ENCODE results near the gene NDST1. TPM values are rescaled to one million over a fixed set of nuclear protein-coding genes. Genes with fewer than 3 reads are reported as not detected.

Gene NDST1
- total and polyA plus RNA-seq, 2 donors (not counting 3 experiments of a cell fraction or from before 2014, with no cell fraction given) = 38.6 to 102 TPM

- no peak for TF ChIP-seq FOS (IDR thresholded peaks at IDR 0.05; ENCODE audit: borderline replicate concordance, insufficient read depth, low read length)
- TF ChIP-seq JUN (IDR thresholded peaks at IDR 0.05; ENCODE audit: borderline replicate concordance, insufficient read depth, insufficient read length, low read depth) = no peak
- TF ChIP-seq CTCF (IDR thresholded peaks at IDR 0.05; ENCODE audit: extremely low read depth in 1 of 2, insufficient read depth in 1 of 2, low read depth in 1 of 2, low read length in 2 of 2) = no peak
- TF ChIP-seq POLR2A (IDR thresholded peaks at IDR 0.05; ENCODE audit: low read depth, low read length) = no peak
- no peak for TF ChIP-seq POLR2AphosphoS5 (IDR thresholded peaks at IDR 0.05; ENCODE audit: insufficient read depth, low read depth, low read length)
- no peak for TF ChIP-seq EZH2 (IDR thresholded peaks at IDR 0.05; ENCODE audit: borderline replicate concordance, low read depth, low read length, severe bottlenecking)
- TF ChIP-seq GATA2 (IDR thresholded peaks at IDR 0.05; ENCODE audit: insufficient read depth, insufficient read length, low read depth, low read length) = no peak
- no peak for TF ChIP-seq MYC (IDR thresholded peaks at IDR 0.05; ENCODE audit: low read depth, low read length)
- no peak for TF ChIP-seq MAX (IDR thresholded peaks at IDR 0.05; ENCODE audit: insufficient read depth, insufficient read length)
- ChIA-PET CTCF (no interaction called here), POLR2A (no interaction called here)
- Histone ChIP-seq H3K4me3 (replicated peaks in 1 of 3; ENCODE audit: insufficient read depth in 1 of 3, low read depth in 1 of 3, low read length in 3 of 3) (no peak overlapping the region), H3K27me3 (ENCODE audit: control insufficient read depth in 2 of 2, insufficient read depth in 2 of 2, low read length in 2 of 2) (no peaks in the 10 kb centered on the region), H3K4me2 (ENCODE audit: insufficient read depth, low read length) (no peak overlapping the region), H3K27ac (ENCODE audit: insufficient read depth, low read depth, low read length) (no peak overlapping the region), H3K79me2 (ENCODE audit: control insufficient read depth, insufficient read depth, low read length) (no peaks in the 10 kb centered on the region), H3K36me3 (ENCODE audit: control insufficient read depth in 2 of 2, extremely low read depth in 1 of 2, insufficient read depth in 2 of 2, low read length in 2 of 2) (no peaks in the 10 kb centered on the region), H3K4me1 (ENCODE audit: control insufficient read depth, extremely low read depth, insufficient read depth, low read length) (peaks cover 18% of the 10 kb centered on the region), H4K20me1 (replicated peaks; ENCODE audit: control insufficient read depth, extremely low read depth, insufficient read depth, low read length) (no peaks in the 10 kb centered on the region), H3K9me3 (replicated peaks; ENCODE audit: control insufficient read depth, insufficient read depth, low read length) (no peaks in the 10 kb centered on the region), H2AFZ (ENCODE audit: low read depth, low read length) (no peak overlapping the region), H3K9ac (replicated peaks; ENCODE audit: extremely low read depth, insufficient read depth, low read length) (no peak overlapping the region), H3K9me1 (replicated peaks; ENCODE audit: control insufficient read depth, extremely low read depth, insufficient read depth, low read length) (no peaks in the 10 kb centered on the region)
- DNase-seq (ENCODE audit: low read depth, low spot score) (no peak), FAIRE-seq (no peak)
- dilution Hi-C loops (cut with MboI; ENCODE audit: extremely low pct_ligation_motif_present, low sequenced_read_pairs) = no loop called here
- intact Hi-C loops (cut with micrococcal nuclease) = no loop called here
- BruUV-seq (replicated peaks) = no TSS peak
Measured at GRCh38 chr5:150604010-150604409, 96.1 kb downstream of the NDST1 start.

Measured in endothelial cell of umbilical vein (primary cell).